ENCODE measurements around the gene FOXD4L6.
"Not testable (repeated sequence)": the region's sequence is repeated elsewhere in the genome, so short reads cannot be mapped to it uniquely, and the experiment has no call there.

Gene FOXD4L6

DNA sequence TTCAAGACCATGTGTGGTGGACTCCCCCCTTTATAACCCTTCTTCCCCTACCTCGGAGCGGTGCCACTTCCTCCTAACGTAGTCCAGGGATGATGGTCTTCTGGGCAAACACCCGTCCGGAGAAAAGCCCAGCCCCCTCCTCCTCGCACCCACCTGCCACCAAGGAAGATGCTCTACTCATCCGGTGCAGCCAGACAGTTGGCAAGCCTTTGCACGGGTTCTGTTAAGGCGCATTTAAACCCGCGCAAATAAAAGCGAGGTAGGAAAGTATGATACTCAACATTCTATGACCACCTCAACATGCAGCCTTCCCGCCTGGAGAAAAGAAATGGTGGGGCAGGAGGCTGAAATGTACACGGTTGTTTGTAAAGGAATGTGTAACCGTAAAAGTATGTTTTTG is at the start of gene FOXD4L6:
Gene FOXD4L6, minus strand, starts transcription at position 101 of the 400 bp plus-strand sequence. CDS start 298 bp downstream, outside the sequence.
- DNase-seq, result not testable (repeated sequence)

DNA sequence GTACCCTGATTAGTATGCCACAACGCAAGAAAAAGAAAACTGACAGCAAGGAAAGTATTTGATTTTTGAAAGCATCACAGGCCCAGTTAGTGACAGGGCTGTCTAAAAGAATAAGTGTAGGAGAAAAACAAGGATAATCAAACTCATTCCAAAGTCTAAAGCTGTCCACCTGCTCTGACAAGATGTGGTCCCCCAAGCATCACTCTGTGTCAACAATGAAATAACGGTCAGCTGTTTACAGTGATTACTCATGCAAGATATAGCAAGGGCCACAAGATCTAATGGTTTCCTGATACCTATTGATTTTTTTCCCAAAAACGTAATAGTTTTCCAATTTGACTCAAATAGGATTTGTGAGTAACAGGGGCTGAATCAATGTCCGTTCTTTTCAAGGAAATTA is 46.5 kb upstream of the FOXD4L6 start:
- not testable (repeated sequence) for DNase-seq

DNA sequence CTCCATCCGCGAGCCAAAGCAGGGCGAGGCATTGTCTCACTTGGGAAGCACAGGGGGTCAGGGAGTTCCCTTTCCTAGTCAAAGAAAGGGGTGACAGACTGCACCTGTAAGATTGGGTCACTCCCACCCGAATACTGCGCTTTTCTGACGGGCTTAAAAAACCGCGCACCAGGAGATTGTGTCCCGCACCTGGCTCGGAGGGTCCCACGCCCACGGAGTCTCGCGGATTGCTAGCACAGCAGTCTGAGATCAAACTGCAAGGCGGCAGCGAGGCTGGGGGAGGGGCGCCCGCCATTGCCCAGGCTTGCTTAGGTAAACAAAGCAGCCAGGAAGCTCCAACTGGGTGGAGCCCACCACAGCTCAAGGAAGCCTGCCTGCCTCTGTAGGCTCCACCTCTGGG is 21.6 kb upstream of the FOXD4L6 start:
- not testable (repeated sequence) for DNase-seq

DNA sequence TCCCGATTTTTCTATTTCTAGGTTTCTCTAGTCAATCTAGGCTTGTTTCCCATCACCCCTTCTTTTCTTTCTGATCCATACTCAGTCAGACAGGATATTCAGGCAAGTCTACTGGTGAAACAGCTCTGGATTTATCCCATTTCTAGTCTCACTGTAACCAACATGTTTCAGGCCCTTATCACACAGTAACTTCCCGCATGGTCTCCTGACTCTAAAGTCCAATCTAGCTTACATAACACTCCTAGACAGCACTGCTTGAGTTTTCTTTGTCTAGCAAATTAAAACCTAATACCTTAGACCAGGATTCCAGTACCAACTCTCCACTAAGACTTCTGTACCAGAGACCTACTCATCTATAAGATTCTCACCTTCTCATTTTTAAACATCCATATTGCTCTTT is 13.4 kb upstream of the FOXD4L6 start:
- not testable (repeated sequence) for DNase-seq

DNA sequence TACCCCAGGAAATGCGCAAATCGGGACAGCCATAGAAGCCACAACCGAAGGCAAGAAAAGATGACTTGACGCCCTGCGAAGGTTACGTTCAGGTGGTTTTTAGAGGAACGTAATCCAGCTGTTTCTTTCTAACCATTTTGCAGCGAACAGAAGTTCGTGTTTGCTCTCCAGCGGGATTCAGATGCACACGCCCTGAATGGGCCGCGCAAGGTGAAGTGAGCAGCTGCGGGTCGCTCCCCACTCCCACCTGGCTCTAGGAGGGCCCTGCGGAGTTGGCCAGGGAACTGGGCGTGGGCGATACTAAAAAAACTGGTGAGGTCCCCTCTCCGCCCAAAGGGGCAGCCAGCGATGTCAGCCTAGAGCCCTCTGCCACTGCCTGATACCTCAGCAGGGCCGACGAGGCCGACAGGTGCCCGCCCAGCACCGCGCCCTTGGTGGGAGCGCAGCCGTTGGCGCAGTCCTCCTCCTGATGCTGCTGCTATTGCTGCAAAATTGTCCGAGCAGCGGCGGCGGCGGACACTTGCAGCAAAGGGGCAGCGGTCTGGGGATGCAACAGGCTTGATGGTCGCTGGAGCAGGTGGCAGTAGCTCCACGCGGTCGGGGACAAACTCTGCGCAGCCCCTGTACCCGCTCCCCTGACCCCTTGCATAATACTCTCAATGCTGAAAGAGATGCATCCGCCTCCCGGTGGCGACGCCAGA is 1.6 kb downstream of the FOXD4L6 start:
- not testable (repeated sequence) for DNase-seq

DNA sequence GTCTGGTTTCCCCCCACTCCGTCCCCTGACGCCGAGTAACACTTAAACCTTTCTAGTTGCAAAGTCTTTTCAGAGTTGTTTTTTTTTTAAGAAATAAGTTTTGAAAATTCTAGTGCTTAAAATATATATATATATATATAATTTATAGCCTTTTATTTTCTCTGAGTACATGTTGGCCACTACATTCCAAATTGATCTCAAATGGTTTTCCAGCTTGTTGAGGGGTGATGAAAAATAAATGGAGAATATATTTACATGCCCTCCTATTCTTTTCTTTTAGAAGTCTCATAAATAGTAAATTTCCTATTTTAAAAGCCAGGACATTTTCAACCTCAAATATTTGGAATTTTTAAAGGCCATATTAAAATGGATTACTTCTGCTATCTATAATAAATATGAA is 2.5 kb downstream of the FOXD4L6 start:
- not testable (repeated sequence) for DNase-seq

DNA sequence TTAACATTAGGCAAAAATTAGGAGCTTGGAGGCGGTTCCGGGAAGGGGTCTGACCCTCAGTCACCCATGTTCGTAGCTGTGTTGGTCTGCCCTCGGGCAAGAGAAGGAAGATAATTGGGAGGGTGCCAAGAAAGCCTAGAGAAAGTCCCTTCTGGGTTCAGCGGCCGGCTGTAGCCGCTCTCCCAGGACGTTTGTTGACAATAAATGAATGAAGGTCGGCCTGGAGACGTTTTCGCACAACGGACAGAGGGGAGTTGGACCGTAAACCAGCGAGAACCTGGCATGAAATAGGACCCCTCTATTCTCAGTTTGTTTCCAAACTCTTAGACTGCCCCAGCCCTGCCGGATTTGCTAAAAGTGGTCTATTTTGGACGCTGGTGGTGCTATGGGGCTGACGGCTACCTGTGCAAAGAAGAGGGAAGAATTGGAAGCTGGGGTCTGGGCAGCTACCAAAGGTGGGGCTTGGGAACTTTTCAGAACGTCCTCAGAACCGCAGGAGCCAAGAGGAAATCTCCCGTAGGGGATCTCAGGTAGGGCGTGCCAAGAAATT is 3.3 kb downstream of the FOXD4L6 start:
- not testable (repeated sequence) for DNase-seq

DNA sequence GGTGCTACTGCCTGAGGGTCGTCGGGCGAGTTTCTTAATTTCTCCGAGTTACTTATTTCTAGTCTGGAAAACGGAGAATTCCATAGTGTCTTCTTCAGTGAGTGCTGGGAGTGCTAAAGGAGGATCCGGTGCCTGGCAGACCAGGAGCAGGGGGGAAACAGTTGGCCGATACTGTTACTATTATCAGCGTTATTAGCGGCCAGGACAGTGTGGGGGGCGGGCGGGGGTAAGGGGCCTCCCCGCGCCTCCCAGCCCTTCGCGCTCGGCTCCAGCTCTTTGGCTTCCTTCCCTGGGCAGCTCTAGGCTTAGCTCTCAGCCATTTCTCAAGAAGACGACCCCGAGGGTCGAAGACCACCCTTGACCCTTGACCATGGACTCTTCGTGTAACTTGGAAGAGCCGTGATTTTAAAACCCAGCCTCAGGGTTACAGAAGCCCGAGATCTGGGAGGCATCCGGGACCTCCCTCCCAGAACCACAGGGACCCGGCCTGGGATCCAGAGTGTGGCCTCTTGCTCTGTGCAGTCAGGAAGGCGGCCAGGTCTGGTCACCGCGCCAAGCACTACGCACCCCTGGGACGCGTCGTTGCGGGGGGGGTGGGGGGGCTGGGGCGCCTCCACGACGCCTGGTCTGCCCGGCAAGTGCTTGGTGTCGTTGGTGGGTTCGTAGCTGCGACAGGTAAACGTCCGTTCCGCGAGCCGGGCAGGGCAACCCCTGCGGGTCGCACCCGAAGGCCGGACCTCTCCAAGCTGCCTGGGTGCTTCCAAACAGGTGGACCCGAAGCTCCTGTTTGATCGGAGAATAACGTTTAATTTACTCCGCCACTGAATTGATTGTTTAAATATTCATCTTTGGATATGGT is 4.0 kb downstream of the FOXD4L6 start:
- not testable (repeated sequence) for DNase-seq

DNA sequence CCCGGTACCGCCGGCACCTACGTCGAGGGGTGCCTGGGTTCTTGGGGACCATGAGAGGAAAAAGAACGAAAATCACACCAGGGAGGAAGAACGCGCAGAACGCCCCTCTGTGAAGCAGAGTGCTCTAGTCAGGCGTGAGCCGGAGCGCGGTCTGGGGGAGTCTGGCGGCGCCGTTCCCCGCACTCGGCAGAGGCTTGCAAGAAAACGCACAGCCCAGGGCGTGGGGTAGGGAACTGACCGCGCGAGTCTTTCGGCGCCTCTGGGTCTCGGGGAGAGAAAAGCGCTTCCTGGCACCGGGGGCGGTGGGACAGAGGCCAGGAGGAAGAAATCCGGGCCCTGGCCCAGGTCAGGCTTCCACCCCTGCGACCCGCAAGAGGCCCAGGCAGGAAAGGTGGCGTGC is 4.7 kb downstream of the FOXD4L6 start:
- DNase-seq, result not testable (repeated sequence)

DNA sequence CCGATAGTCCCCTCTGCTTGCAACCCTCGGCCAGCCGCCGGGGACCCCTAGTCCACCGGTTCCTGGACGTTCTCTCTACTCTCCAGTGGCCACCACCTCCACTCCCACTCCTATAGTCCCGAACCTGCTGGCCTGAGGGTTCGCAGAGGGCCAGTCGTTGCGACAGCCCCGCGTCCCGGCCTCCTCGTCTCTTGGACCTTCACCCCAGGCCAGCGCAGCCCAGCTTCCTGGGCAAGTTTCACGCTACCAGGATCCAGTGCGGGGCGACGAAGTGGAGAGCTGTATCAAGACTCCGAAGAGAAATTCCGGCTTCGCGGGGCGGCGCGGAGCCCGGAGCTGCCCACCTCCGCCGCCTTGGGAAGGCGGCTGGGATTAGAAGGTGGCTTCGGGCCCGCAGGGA is 5.1 kb downstream of the FOXD4L6 start:
- DNase-seq, result not testable (repeated sequence)

DNA sequence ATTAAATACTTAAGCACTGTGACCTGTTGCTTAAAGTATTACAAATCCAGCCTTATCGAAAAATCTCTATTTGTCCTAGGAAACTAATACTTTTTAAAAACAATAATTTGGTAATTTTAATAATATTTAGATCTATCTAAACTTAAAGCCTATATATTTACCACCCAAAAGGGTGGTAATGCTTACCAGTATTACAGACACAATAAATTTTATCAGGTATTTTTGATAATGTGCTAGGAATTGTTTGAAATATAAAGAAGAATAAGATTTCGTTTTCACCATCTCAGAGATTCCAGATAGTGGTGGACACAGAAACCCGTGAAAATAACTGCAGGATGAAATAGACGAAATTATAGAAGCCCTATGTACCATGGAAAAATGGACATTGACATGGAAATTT is 7.8 kb downstream of the FOXD4L6 start:
- not testable (repeated sequence) for DNase-seq

DNA sequence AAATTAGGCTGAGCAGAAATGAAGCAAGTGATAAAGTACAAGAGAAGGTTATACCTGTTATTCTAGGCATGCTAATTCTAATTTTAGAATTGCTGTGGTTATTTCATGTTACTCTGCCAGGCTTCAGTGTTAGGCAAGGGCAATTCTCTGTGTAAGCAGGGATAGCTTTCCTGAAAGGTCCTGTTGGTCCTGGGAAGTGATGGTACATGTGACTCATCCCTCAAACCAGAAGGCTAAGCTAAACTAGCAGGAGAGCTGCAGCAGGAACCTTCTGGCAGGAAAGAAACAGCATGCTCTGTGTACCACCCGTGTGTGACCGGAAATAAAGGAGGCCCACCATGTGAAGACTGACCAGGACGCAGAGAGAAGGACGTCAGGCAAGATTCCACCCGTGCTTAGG is 8.8 kb downstream of the FOXD4L6 start:
- not testable (repeated sequence) for DNase-seq

DNA sequence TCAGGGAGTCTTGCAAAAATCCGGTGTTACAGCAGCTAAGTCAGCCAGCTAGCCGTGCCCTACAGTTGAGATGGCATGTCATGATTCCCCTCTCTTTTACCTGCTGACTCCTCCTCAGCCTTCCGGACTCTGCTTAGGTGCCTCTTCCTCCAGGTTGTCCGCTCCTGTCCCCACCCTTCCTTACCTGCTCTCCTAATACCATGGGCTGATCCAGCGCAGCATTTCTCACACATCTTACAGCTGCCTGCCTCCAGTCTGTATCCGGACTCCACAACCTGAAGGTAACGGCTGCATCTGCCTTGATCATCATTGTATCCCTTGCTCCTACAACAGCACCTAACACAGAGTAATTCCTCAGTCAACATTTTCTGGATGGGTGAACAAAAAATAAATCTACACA is 9.2 kb downstream of the FOXD4L6 start:
- DNase-seq, result not testable (repeated sequence)

DNA sequence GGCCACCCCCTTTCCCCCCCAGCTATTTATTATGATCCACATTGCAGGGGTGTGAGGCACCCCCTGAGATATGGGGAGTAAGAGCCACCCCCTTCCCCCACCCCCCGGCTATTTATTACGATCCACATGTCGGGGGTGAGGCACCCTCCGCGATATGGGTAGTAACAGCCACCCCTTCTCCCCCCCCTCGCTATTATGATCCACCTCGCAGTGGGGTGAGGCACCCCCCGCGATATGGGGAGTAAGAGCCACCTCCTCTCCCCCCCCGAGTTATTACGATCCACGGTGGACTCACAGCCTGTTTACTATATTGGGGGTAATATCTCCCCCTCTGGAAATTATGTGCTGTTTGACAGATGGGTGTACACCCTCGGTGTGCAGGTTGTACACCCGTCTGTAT is 15.1 kb downstream of the FOXD4L6 start:
- DNase-seq, result not testable (repeated sequence)

DNA sequence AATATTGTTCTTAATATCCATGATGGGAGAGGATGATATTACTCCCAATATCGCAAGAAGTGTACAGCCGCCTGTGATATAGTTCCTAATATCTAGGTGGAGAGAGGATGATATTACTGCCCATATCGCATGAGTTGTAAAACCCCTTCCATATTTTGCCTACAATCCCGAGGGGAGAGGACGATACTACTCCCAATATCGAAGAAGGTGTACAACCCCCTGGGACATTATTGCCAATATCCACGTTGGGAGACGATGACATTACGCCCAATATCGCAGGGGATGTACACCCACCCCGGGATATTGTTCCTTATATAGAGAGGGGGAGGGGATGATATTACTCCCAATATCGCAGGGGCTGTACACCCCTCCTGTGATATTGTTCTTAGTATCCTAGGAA is 17.1 kb downstream of the FOXD4L6 start:
- DNase-seq, result not testable (repeated sequence)

DNA sequence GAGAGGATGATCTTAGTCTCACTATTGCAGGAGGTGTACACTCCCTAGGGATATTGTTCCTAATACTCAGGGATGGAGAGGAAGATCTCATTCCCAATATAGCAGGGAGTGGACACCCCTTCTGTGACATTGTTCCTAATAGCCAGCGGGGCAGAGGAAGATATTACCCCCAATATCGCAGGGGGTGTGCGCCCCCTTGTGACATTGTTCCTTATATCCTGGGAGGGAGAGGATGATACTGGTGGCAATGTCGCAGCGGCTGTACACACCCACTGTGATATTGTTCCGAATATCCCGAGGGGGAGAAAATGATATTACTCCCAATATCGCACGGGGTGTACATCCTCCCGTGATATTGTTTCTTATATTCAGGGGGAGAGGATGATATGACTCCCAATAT is 17.6 kb downstream of the FOXD4L6 start:
- DNase-seq, result not testable (repeated sequence)

DNA sequence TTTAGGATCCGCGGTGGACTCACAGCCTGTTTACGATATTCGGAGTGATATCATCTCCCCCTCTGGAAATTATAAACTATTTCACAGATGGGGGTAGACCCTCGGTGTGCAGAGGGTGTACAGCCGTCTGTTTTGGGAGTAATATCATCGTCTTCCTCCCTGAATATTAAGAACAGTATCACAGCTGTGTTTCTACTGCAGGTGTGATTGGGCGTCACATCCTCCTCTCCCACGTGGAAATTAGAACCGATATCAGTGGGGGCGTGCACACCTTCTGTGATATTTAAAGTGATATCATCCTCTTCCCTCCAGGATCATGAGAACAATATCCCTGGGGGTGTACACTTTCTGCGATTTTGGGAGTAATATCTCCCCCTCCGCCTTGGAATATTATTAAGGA is 19.2 kb downstream of the FOXD4L6 start:
- not testable (repeated sequence) for DNase-seq

DNA sequence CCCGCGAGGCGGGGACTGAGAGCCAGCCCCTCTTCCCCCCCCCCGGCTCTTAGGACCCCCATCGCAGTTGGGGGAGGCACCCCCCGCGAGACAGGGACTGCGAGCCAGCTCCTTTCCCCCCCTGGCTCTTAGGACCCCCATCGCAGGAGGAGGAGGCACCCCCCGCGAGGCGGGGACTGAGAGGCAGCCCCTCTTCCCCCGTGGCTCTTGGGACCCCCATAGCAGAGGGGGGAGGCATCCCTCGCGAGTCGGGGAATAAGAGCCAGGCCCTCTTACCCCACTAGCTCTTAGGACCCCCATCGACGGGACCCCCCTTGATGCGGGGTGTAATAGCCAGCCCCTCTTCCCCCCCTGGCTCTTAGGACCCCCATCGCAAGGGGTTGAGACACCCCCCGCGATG is 19.7 kb downstream of the FOXD4L6 start:
- not testable (repeated sequence) for DNase-seq

DNA sequence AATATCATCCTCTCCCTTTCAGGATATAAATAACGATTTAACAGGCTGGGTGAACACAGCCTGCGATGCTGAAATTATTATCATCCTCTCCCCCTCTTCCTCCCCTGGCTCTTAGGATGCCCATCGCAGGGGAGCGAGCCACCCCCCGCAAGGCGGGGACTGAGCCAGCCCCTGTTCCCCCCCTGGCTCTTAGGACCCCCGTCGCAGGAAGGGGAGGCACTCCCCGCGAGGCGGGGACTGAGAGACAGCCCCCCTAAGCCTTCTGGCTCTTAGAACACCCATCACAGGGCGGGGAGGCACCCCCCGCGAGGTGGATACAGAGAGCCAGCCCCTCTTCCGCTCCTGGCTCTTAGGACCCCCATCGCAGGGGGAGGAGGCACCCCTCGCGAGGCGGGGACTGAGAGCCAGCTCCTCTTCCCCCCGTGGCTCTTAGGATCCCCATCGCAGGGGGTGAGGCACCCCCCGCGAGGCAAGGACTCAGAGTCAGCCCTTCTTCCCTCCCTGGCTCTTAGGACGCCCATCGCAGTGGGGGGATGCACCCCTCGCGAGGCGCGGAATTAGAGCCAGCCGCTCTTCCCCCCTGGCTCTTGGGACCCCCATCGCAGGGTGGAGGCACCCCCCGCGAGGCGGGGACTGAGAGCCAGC is 21.9 kb downstream of the FOXD4L6 start:
- DNase-seq, result not testable (repeated sequence)

DNA sequence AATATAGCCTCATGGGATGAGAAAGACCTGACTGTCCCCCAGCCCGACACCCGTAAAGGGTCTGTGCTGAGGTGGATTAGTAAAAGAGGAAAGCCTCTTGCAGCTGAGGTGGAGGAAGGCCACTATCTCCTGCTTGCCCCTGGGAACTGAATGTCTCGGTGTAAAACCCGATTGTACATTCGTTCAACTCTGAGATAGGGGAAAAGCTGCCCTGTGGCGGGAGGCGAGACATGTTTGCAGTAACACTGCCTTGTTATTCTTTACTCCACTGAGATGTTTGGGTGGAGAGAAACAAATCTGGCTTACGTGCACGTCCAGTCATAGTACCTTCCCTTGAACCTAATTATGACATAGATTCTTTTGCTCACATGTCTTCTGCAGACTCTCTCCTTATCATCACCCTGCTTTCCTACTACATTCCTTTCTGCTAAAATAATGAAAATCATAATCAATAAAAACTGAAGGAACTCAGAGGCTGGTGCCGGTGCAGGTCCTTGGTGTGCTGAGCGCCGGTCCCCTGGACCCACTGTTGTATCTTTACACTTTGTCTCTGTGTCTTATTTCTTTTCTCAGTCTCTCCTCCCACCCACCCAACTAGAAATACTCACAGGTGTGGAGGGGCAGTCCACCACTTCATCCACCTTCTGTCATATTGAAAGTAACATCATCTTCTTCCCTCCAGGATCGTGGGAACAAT is 22.8 kb downstream of the FOXD4L6 start:
- not testable (repeated sequence) for DNase-seq

DNA sequence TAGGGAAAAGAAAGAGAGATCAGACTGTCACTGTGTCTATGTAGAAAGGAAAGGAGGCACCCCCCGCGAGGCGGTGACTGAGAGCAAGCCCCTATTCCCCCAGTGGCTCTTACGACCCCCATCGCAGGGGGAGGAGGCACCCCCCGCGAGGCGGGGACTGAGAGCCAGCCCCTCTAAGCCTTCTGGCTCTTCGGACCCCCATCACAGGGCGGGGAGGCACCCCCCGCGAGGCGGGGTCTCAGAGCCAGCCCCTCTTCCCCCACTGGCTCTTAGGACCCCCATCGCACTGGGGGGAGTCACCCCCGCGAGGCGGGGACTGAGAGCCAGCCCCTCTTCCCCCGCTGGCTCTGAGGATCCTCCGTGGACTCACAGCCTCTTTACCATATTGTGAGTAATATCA is 23.9 kb downstream of the FOXD4L6 start:
- DNase-seq, result not testable (repeated sequence)

DNA sequence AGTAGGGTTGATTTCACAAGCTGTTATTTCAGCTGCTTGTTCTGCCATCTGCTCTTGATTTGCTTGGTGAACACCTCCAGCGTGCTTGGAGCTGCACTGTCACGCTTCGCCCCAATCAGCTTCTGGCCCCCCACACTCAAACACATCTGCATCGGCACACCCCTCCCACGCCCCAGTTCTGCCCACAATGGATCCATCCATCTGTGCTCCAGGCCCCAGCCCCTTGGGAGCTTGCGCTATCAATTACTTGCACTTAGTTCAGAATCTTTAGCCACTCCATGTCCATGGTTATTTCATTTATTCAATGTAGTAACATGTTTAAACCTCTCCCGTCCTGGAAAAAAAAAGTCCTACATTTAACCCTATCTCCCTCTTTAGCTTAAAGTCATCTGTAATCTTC is 28.0 kb downstream of the FOXD4L6 start:
- DNase-seq, result not testable (repeated sequence)

All from NCI-H226 (cell line).